PC-3 (cell line): ENCODE data around the gene CROCC2. TPM values are rescaled to one million over a fixed set of nuclear protein-coding genes. Genes with fewer than 3 reads are reported as not detected.

ENCODE experiments used
- ATAC-seq: fragments of 200-7000 bp; cut with Tn5 transposase; 2 replicates; pipeline ENCODE4 v1.9.1; 2020; ENCODE audit warnings: mild to moderate bottlenecking, moderate library complexity
- BruUV-seq: library from RNA; stranded (reverse); fragments of 400-500 nt; replicated peaks from 2 replicates; lab custom pipeline; 2021; lab: Mats Ljungman, UMichigan
- CTCF ChIA-PET: fragments of 300-600 bp; sonication (Branson Sonifier 250); formaldehyde crosslinking; loops from one replicate; lab custom pipeline; 2022; ENCODE audit warnings: antibody characterized with exemption; lab: Charles Lee
- POLR2A ChIA-PET: fragments of 300-600 bp; sonication (Branson Sonifier 250); formaldehyde crosslinking; loops from one replicate; lab custom pipeline; 2022; ENCODE audit warnings: antibody characterized with exemption; ENCODE audit not compliant: unreplicated experiment; lab: Charles Lee
- DNase-seq: peaks from one replicate; pipeline ENCODE4 v3.0.0-alpha.2; 2015
- H2AFZ ChIP-seq: fragments of 300-600 bp; sonication (generic); 2 replicates; pipeline ENCODE4 v1.6.0; 2016; ENCODE audit warnings: antibody characterized with exemption, low read length
- H3F3A ChIP-seq: fragments of 300-600 bp; sonication (generic); one replicate; pipeline ENCODE4 v1.6.0; 2017; ENCODE audit warnings: antibody characterized with exemption, low read length, control low read depth, mild to moderate bottlenecking; ENCODE audit not compliant: unreplicated experiment
- H3K27ac ChIP-seq: fragments of 300-600 bp; sonication (generic); 2 replicates; pipeline ENCODE4 v1.5.1; 2016; ENCODE audit warnings: mild to moderate bottlenecking, low read length
- H3K27me3 ChIP-seq: fragments of 300-600 bp; sonication (generic); 2 replicates; pipeline ENCODE4 v1.6.1; 2016; ENCODE audit warnings: low read length, mixed read lengths
- H3K36me3 ChIP-seq: fragments of 300-600 bp; sonication (generic); 2 replicates; pipeline ENCODE4 v1.6.1; 2016; ENCODE audit warnings: low read depth, mixed run types, low read length, mixed read lengths
- H3K4me1 ChIP-seq: fragments of 300-600 bp; sonication (generic); 2 replicates; pipeline ENCODE4 v1.5.1; 2016; ENCODE audit warnings: low read length; ENCODE audit not compliant: insufficient read depth
- H3K4me2 ChIP-seq: fragments of 300-600 bp; sonication (generic); 2 replicates; pipeline ENCODE4 v1.6.0; 2016; ENCODE audit warnings: low read length
- H3K4me3 ChIP-seq: fragments of 300-600 bp; sonication (generic); 2 replicates; pipeline ENCODE4 v1.5.1; 2016; ENCODE audit warnings: mild to moderate bottlenecking, low read length, mixed read lengths
- H3K79me2 ChIP-seq: fragments of 300-600 bp; sonication (generic); 2 replicates; pipeline ENCODE4 v1.6.1; 2017; ENCODE audit warnings: low read length, mixed read lengths
- H3K9ac ChIP-seq: fragments of 300-600 bp; sonication (generic); 2 replicates; pipeline ENCODE4 v1.6.0; 2016; ENCODE audit warnings: mild to moderate bottlenecking, low read length
- H3K9me2 ChIP-seq: fragments of 300-600 bp; sonication (generic); replicated peaks from 2 replicates; pipeline ENCODE4 v1.6.1; 2016; ENCODE audit warnings: mixed run types, low read length, mixed read lengths
- H3K9me3 ChIP-seq: fragments of 300-600 bp; sonication (generic); 2 replicates; pipeline ENCODE4 v1.6.1; 2016; ENCODE audit warnings: low read length, mixed read lengths
- H4K20me1 ChIP-seq: fragments of 300-600 bp; sonication (generic); 2 replicates; pipeline ENCODE4 v1.6.1; 2016; ENCODE audit warnings: low read length, mixed read lengths
- CTCF ChIP-seq: fragments of 300-600 bp; sonication (generic); conservative IDR thresholded peaks from 2 replicates; pipeline ENCODE4 v1.5.1; 2017; ENCODE audit warnings: antibody characterized with exemption, low read depth, mild to moderate bottlenecking, low read length
- EZH2 ChIP-seq: fragments of 300-600 bp; sonication (generic); IDR thresholded peaks from one replicate; pipeline ENCODE4 v1.6.1; 2017; ENCODE audit warnings: antibody characterized with exemption, mild to moderate bottlenecking, low read length; ENCODE audit not compliant: unreplicated experiment
- EZH2phosphoT487 ChIP-seq: fragments of 300-600 bp; sonication (generic); IDR thresholded peaks from 2 replicates; pipeline ENCODE4 v1.6.1; 2018; ENCODE audit warnings: mild to moderate bottlenecking, antibody characterized with exemption, low read length, borderline replicate concordance
- intact Hi-C: fragments of 100-400 bp; cut with micrococcal nuclease; formaldehyde crosslinking; loops from 2 replicates; pipeline ENCODE4 v1.9.0; 2023
- total RNA-seq: library from RNA; depleted of rRNA; stranded (reverse); fragments of >200 nt; gene quantifications from 2 replicates; pipeline ENCODE4 v1.2.3, GENCODE V29; 2014

The CROCC2 gene
- total RNA-seq, 1 experiment from 2014 or later: not detected

DNA sequence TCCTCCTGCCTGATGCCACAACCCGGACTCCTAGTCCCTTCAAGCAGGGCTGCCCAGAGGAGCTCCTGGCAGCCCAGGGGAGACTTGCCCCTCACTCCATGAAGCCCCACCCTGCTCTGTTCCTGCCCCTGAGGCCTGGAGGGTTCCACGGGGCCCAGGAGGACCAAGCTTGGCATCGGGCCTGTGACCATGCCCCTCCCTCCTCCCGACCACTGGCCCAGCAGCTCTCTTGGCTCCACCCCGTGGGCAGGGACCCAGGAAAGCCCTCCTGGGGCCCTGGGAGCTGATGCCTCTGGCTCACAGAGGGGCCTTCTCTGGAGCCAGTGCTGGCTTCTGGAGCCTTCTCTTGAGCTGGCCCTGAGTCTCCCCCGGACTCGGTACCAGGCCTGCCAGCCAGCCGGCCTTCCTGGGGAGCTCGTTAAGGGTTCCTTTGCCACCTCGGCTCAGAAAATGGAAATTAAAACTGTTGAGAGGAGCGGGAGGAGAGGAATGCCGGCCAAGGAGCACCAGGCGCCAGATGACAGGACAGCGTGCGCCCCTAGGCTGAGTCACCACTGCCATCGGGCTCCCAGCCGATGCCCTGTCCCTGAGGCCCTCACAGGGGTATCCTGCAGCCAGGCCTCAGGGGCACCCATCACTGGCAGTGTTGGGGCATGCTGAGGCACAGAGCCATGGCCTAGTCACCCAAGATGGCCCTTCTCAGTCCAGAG, 51.7 kb downstream of the CROCC2 start:
- no peak for TF ChIP-seq EZH2phosphoT487
- BruUV-seq: no TSS peak
- H2AFZ ChIP-seq: no peak overlapping the region
- DNase-seq (no peak), ATAC-seq (no peak)
- H3K9me3 ChIP-seq: no peaks in the 10 kb centered on the region
- H3K4me1 ChIP-seq: no peaks in the 10 kb centered on the region
- H3K36me3 ChIP-seq: no peaks in the 10 kb centered on the region
- CTCF ChIA-PET: no interaction called here
- H3K27ac ChIP-seq: no peak overlapping the region
- H3K4me3 ChIP-seq: no peak overlapping the region
- no peaks in the 10 kb centered on the region for H3K79me2 ChIP-seq
- no peak overlapping the region for H3K9ac ChIP-seq
- H4K20me1 ChIP-seq: no peaks in the 10 kb centered on the region
- no peaks in the 10 kb centered on the region for H3K9me2 ChIP-seq
- intact Hi-C loops: no loop called here
- peaks cover 34% of the 10 kb centered on the region for H3K27me3 ChIP-seq
- no peaks in the 10 kb centered on the region for H3F3A ChIP-seq
- H3K4me2 ChIP-seq: no peak overlapping the region
- POLR2A ChIA-PET: no interaction called here

DNA sequence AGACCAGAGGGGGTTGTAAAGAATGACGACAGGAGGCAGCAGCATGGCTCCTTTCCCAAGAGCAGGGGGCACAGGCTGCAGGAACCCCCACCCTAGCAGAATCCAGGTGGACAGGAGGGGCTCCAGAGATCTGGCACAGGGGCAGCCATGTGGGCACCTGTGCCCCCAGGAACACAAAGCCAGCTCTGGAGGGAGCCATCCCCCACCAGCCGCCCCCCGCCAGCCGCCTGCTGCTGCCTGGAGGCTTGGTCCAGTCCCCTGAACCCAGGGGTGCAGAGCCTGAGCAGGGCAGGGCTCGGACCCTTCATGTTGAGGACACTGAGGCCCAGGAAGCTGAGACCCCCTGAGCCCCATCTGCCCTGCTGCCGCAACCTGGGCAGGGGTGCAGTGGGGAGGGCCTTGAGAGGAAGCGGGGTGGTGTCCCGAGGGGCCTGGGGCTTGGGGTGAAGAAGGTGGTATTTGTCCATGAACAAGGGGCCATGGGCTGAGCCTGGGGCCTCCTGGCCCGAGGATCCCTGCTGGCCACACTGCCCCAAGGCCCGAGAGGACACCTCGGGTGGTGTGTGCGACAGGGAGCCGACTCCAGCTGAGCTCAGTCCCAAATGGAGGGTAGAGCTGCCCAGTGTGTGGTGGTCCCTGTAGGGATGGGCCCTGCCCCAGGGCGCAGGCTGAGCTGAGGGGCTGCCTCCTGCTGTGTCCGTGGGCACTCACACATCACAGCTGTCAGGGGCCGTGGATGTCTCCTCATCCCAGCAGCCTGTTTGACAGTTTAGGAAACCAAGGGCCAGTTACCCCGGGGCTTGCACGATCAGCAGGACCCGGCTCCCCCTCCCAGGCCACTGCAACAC, 52.5 kb downstream of the CROCC2 start:
- no TSS peak for BruUV-seq
- ATAC-seq (no peak), DNase-seq (no peak)
- intact Hi-C loops: no loop called here
- Histone ChIP-seq H3K4me2 (no peak overlapping the region), H3F3A (no peaks in the 10 kb centered on the region), H3K27ac (no peak overlapping the region), H4K20me1 (no peaks in the 10 kb centered on the region), H3K4me3 (no peak overlapping the region), H3K4me1 (no peaks in the 10 kb centered on the region), H3K79me2 (no peaks in the 10 kb centered on the region), H3K9ac (no peak overlapping the region), H3K27me3 (peaks cover 34% of the 10 kb centered on the region), H3K36me3 (no peaks in the 10 kb centered on the region), H3K9me3 (no peaks in the 10 kb centered on the region), H3K9me2 (no peaks in the 10 kb centered on the region), H2AFZ (no peak overlapping the region)
- ChIA-PET CTCF (interaction anchor here (0.5 kb wide), 1 partner anchor 117 kb away, joined by 7 read pairs; no protein-coding TSS in a partner anchor), POLR2A (no interaction called here)
- TF ChIP-seq EZH2 (no peak), CTCF (no peak), EZH2phosphoT487 (no peak)

DNA sequence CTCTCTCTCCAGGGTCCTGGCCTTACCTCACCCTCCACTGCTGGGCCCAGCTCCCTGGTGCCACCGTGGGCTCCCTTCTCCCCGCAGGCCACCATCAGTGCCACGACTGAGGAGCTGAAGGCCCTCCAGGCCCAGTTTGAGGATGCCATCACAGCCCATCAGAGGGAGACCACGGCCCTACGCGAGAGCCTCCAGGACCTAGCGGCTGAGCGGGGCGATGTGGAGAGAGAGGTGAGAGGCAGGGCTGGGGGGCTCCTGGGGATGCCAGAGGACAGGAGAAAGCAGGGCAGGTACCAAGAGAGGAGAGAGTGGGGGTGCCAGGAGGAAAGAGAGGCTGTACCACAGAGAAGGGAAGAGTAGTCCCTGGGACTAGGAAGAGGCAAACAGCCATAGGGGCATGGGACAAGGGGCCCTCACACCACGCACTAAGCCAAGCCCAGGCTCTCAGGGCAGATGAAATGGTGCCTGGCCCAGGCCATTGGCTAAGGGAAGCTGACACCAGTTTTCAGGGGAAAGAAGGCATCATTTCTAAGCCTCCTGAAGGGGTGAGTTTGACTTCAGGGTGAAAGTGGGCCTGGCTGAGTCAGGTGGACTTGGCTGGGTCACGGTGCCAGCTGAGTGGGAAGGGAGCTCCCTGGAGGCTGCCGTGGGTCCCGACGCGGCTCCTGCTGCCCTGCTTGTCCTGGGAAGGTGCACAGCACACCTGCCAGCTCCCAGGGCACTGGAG, 53.2 kb downstream of the CROCC2 start:
- no TSS peak for BruUV-seq
- no peak overlapping the region for H3K9ac ChIP-seq
- CTCF ChIA-PET: no interaction called here

More for the DNA sequence above, 53.2 kb downstream of the CROCC2 start:
- TF ChIP-seq CTCF (no peak), EZH2phosphoT487 (no peak), EZH2 (no peak)
- no peak for ATAC-seq
- no peak for DNase-seq
- Histone ChIP-seq H3K27ac (no peak overlapping the region), H3F3A (no peaks in the 10 kb centered on the region), H3K4me3 (no peak overlapping the region), H4K20me1 (no peaks in the 10 kb centered on the region), H3K9me3 (no peaks in the 10 kb centered on the region), H3K36me3 (no peaks in the 10 kb centered on the region), H3K9me2 (no peaks in the 10 kb centered on the region), H3K27me3 (peaks cover 30% of the 10 kb centered on the region; the same call in 1 of the 2 replicates), H3K4me2 (no peak overlapping the region), H3K79me2 (no peaks in the 10 kb centered on the region), H3K4me1 (no peaks in the 10 kb centered on the region), H2AFZ (no peak overlapping the region)
- intact Hi-C loops: no loop called here
- POLR2A ChIA-PET: no interaction called here
